Liver (tissue), 3 donors: ENCODE results near the gene NEAT1.

Experiments
- TAF1 ChIP-seq: conservative IDR thresholded peaks from 2 replicates; pipeline ENCODE4 v1.6.1; 2016; ENCODE audit warnings: antibody characterized with exemption, mild to moderate bottlenecking
- TF ChIP-seq, protein P1 (sequence below): fragments of 150-350 bp; IDR thresholded peaks from 2 replicates; pipeline ENCODE4 v1.5.1; 2017; ENCODE audit warnings: improper control_type of control experiment, low read depth, low read length; ENCODE audit not compliant: missing input control
- TF ChIP-seq, protein P2 (sequence below): IDR thresholded peaks from 2 replicates; pipeline ENCODE4 v1.6.1; 2016; ENCODE audit warnings: antibody characterized with exemption, mild to moderate bottlenecking
- donor health status: healthy.
- donor health status: healthy.

DNA sequence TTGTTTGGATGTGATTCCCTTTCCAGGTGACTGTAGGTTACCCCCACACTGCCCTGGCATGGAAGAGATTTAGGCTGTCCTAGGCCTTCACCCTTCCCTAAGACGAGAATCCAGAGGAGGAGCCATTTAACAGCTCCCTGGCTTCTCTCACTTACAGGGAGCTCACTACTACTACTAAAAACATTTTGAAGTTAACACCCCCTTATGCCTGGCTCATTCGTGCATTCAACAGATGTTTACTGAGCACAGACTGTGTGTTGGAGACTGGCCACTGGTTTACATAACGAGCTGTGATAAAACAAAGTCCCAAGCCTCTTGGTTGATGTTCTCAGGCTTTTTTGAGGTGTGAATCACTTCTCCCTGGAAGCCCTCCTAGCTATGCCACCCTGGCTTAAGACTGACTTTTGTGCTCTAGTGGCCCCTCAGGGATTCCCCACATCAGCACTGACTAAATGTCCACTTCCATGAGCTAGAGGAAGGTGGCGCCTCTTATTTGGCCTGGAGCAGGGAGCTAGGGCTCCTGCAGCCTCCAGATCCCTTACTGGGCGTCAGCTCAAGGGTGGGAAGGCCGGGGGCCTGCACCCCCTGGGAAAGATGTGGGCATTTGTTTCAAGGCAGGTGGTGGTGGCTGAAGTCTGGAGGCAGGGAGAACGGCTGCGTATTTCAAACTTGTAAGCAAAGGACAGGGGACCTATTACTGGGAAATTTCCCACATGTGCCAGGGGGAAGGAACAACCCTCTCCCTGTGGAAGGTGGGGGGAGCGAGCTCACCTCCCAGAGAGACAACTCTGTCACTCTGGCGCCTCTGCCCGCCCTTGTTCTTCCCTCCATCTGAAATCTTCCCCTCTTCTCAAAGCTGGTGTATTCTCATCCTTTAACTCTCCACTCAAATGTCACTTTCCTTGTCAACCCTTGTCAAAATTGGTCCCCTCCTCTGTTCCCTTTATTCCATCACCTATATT is 56.9 kb downstream of the NEAT1 start:
- TF ChIP-seq TAF1, result no peak
- TF ChIP-seq, protein P1, sequence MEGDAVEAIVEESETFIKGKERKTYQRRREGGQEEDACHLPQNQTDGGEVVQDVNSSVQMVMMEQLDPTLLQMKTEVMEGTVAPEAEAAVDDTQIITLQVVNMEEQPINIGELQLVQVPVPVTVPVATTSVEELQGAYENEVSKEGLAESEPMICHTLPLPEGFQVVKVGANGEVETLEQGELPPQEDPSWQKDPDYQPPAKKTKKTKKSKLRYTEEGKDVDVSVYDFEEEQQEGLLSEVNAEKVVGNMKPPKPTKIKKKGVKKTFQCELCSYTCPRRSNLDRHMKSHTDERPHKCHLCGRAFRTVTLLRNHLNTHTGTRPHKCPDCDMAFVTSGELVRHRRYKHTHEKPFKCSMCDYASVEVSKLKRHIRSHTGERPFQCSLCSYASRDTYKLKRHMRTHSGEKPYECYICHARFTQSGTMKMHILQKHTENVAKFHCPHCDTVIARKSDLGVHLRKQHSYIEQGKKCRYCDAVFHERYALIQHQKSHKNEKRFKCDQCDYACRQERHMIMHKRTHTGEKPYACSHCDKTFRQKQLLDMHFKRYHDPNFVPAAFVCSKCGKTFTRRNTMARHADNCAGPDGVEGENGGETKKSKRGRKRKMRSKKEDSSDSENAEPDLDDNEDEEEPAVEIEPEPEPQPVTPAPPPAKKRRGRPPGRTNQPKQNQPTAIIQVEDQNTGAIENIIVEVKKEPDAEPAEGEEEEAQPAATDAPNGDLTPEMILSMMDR, result no peak
- TF ChIP-seq, protein P2, sequence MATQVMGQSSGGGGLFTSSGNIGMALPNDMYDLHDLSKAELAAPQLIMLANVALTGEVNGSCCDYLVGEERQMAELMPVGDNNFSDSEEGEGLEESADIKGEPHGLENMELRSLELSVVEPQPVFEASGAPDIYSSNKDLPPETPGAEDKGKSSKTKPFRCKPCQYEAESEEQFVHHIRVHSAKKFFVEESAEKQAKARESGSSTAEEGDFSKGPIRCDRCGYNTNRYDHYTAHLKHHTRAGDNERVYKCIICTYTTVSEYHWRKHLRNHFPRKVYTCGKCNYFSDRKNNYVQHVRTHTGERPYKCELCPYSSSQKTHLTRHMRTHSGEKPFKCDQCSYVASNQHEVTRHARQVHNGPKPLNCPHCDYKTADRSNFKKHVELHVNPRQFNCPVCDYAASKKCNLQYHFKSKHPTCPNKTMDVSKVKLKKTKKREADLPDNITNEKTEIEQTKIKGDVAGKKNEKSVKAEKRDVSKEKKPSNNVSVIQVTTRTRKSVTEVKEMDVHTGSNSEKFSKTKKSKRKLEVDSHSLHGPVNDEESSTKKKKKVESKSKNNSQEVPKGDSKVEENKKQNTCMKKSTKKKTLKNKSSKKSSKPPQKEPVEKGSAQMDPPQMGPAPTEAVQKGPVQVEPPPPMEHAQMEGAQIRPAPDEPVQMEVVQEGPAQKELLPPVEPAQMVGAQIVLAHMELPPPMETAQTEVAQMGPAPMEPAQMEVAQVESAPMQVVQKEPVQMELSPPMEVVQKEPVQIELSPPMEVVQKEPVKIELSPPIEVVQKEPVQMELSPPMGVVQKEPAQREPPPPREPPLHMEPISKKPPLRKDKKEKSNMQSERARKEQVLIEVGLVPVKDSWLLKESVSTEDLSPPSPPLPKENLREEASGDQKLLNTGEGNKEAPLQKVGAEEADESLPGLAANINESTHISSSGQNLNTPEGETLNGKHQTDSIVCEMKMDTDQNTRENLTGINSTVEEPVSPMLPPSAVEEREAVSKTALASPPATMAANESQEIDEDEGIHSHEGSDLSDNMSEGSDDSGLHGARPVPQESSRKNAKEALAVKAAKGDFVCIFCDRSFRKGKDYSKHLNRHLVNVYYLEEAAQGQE, result peak; percentile 55
